CMK (cell line): ENCODE data around the gene STARD8.
"Not testable (repeated sequence)": the region's sequence is repeated elsewhere in the genome, so short reads cannot be mapped to it uniquely, and the experiment has no call there.

Experiments used
- DNase-seq: peaks from one replicate; pipeline ENCODE4 v3.0.0-alpha.2; 2010; ENCODE audit warnings: low read depth

The STARD8 gene

DNA sequence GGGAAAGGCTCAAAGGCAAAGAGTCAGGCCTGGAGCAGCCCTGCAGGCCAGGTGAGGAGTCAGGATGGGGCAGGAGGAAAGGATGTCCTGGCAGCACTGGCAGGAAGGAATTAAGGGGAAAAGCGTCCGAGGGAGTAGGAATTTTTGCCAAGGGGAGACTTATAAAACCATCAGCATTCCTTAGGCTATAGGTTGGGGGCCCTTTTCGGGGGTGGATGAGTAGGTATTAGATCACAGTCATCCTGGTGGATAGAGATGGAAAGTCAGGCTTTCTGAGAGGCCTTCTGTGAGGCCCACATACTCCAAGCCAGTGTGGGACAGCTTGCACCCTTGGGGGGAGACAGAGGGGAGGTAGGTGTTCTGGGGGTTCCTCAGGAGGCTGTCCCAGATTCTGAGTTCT lies 12.3 kb downstream of the STARD8 start:
- DNase-seq = no peak

DNA sequence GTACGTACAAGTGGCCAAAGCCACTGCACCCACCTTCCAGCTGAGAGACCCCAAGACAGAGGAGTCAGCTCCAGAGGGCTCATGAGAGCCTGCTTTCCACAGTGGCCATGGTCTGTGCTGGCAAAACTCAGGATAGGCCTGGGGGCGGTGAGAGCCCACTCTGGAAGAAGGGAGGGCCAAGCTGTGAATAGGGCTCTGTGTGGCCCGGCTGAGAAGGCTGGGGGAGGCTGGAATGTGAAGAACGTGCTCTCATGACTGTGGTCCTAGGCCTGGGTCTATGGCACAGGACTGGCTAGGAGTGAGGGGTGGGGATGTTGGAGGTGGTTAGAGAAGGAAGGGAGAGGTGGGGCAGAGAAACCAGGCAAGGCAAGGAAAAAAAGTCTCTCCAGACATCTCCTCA lies 13.3 kb downstream of the STARD8 start:
- no peak for DNase-seq

DNA sequence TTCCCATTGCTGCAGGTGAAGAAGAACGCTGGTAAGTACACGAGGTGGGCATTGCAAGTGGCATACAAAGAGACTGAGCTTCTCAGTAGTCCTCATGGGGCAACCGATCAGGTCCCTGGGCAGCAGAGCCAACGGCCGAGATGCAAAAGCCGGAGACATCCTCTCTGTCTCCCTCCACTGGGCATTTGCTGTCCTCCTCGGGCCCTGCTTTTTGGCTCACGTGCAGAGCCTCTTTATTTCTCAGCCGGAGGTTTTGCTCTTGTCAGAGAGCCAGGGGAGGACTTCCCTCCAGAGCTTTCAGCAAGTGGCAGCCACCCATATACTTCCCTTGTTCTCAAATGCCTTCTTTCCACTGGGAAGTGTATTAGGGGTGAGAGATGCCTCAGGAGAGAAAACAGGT lies 18.0 kb downstream of the STARD8 start:
- no peak for DNase-seq

DNA sequence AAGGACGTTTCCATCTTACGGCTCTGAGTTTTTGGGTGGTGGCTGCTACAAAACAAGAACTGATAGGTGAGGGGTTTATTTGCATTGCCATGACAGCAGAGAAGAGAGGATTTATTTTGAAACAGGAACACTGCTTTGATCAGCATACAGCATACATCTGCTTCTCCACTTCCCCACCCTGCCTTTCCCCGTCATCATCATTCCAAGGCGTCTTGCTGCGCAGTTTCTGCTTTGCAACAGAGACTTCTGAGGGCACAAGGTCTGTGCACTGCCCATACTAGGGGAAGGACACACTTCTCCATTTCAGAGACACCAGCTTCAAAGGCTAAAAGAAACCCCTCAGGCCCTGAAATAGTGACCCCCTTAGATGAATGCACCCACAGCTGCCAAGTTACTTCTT lies 19.1 kb downstream of the STARD8 start:
- DNase-seq = no peak

DNA sequence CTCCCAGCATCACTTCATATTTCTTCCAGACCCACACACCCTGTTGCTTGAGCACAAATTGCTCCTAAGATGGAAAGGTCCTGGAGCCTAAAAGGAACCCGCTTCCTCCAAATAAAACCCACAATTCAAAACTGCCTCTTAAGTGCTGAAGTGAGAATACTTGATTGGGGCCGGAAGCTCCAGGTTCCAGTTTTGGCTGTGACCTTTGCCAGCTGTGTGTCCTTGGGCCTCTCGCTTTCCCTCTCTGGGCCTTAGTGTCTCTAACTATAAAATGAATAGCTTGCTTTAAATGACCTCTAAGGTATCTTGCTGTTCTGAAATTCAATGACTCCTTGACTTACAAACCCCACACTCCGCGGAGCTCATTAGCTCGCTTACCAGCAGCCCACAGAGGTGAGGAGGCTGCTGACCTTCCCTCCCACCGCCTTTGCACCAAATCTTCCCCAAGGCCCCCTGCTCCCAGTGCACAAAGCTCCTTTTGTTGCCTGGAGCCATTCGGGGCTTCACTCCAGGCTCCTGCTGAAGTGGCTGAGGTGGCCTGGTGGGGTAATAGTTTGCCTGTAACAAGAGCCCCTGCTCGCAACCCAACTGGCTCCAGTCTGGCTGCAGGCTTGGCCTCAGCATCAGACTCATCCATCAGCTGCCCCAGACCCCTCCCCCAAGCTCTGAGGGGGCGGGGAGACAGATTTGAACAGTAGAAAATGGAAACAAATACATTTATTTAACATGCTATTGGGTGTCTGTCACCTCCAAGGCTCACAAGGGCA lies 21.8 kb downstream of the STARD8 start:
- no peak for DNase-seq

DNA sequence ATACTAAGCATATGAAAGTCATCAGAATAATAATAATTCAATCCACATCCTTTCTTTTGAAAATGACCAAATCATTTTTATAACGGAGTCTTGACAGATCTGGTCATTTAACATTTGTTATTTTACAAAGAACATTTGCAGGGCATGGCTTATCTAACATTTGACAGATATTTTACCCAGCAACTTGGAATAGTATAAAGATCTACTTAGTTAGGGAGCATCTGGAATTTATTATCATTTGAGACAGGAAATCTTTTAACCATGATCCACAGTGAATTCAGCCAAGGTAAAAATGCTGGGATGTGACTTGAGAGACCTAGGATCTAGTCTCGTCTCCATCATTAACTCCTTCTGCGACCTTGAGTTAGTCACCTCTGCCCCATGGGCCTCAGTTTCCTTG lies 22.4 kb downstream of the STARD8 start:
- no peak for DNase-seq

DNA sequence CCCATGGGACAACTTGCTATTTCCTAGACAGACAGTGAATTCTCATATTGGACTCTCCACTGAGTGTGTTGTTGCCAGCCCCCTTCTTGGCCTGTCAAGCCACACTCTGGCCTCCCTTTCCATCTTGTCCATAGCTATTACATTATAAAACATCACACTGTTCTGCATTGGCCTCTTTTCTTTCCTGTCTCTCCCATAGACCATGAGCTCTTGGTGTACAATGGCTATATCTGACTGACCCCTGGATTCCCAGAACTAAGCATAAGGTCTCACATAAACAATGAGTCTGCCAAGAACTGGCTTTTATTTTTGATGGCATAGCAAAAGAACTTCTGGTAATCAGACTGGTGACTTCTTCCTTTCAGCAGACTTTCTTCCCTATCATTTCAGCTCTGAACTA lies 23.8 kb downstream of the STARD8 start:
- DNase-seq = no peak

DNA sequence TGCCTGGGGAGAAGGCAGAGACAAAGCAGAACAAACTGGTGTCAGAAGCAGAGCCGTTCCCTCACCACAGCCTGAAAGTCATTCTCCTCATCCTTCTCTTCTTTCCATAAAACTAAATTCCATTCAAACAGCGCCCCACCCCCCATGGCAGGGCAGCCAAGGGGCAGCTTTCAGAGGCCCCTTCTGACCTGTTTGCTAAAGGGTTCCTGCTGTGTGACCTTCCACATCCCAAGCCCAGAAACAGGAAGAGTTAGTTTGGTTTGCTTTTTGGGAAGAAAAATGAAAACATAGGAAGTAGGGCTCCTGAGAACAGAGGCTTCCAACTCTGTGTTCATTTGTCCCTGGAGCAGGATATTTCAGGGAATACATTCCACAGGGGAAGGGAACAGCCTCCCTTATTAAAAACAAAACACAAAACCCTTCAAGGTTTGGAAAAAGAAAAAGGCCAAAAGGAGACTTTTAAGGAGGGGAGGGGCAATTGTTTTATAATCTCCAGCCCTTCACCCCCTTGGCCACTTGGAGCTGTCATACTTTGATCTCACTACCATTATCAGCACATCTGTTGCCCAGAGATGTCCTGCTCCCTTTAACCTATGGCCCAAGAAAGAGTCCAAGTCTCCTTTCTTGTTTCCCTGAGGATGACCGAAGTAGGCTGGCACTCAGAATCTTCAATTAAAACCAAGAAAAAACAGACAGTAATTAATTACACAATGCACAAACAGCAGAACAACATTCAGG lies 25.3 kb downstream of the STARD8 start:
- no peak for DNase-seq

DNA sequence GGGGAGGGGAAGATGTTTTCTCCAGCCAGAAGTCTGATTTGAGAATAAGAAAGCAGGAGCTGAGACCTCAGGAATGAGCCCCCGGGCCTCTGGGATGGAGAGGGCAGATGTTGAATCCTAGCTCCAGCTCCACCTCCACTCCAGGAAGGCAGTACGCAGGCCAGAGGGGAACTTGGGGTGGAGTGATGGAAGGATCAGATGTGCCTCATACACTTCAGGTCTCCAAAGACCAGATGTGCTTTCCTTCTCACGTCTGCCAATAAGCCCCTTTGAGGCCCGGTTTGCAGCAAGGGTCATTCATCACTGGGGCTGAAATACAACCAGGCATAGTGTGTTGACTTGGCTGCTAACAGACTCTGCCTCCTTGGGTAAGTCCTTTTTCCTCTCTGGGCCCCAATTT lies 28.1 kb downstream of the STARD8 start:
- DNase-seq = no peak

DNA sequence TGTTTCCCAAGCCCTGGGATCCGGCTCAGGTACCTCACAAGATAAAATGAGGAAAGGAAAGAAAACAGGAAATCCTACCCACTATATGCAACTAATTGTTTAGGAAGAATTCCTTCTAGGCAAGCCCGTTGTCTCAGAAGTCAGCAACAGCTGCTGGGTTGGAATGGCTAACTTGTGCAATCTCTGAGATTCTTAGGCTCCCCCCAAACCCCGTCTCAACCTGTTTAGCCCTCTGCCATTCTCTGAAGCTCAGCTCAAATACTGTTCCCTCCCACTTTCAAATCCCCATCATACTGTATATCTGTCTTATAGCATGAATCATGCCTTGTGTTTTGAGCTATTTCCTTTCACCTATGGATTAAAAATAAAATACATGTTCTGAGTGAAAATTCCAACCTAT lies 28.9 kb downstream of the STARD8 start:
- DNase-seq = no peak

DNA sequence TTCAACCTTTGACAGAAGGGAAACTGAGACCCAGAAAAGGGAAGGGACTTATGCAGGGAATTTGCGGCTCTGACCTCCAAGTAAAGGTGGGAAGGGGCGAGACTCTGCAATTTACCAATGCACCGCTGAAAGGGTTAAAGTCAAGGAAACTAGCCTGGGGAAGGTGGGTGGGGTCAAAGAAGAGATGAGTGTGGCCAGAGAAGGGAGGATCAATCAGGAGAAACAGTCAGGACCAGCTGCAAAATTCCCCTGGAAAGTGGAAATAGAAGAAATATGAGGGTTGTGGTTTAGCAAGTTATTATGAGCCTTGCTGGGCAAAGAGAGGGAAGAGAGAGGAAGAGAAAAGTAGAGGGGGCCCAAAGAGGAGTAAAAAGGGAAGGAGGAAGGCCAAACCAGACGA lies 30.5 kb downstream of the STARD8 start:
- DNase-seq = no peak

DNA sequence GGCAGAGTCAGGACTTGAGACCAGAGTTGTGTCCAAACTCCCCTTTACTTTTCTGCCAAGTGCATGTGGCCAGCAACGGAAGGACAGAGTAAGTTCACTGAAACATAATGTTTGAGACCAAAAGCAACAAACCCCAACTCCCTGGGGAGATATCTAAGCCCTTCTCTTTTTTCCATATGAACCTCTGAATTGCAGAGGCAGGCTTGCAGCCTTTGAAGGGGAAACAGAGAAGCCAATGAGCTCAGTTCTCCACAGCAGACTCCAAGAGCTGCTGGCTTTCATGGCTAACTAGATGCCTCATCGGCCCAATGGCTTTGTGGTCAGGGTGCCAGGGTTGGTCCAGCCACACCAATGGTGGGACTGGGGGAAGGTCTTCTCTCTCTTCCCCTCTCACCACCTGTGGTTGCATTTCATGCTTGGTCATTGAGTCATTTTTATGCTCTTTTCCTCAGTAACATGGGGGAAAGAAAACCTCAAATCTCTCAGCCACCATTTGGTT lies 34.0 kb downstream of the STARD8 start:
- no peak for DNase-seq

DNA sequence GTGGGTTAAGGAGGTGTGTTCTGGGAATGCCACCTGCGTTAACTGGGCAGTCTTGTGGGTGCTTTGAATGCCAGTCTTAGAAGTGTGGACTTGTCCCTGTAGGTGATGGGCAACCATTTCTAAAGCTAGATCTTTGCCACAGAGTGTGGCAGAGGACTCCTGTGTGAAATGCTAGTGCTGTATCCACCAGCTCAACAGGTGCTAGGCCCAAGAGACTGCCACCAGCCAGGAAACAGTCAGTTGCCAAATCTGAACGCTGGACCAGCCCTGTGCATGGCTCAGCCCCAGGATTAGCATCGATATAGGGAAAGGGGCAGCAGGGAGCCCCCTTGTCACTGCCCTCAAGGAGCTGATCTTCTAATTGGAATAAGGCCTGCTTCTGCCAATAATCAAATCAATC lies 35.3 kb downstream of the STARD8 start:
- no peak for DNase-seq

DNA sequence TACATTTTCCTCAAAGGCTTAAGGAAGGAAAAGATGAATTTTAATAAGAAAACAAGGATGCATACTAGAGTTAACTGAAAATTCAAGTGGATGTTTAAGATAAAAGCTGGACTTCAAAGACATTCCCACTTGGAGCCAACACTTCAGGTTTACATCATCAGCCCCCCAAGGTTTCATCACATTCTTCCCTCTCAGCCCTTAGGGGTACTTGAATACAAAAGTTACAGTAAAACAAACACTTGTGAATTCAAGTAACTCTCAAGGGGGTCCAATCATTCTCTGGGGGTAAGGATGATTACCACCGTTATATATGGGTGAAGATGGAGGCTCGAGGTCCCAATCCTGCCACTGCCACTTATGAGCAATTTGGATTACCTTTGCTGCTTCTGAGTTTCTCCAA lies 36.1 kb downstream of the STARD8 start:
- no peak for DNase-seq

DNA sequence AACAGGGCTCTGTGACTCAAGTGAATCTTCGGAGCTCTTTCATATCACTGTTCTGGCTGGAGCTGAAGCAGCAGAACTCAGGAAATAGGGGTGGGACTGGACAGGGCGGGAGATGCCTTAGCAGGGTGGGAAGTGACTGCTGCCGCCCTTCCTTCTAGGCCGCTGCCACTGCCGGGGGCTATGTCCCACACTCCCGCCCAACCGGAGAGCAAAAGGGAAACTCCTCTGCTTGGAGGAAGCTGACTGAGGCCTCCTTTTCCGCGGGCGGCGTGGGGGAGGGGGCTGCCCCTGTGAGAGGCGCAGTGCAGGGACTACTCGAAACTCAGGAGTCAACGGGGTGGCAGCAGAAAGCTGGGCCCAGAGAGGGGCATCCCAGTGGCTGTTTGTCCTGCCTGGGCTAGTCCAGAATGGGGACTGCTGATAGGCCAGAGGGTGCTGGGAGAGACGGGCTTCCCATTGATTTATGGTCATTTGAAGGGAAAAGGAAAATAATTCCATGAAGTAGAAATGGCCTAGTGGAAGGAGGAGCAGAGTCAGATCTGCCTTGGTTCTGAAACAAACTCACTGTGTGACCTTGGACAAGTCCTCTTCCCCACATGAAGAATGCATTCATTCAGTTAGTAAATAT lies 36.9 kb downstream of the STARD8 start:
- DNase-seq = peak; percentile 63

DNA sequence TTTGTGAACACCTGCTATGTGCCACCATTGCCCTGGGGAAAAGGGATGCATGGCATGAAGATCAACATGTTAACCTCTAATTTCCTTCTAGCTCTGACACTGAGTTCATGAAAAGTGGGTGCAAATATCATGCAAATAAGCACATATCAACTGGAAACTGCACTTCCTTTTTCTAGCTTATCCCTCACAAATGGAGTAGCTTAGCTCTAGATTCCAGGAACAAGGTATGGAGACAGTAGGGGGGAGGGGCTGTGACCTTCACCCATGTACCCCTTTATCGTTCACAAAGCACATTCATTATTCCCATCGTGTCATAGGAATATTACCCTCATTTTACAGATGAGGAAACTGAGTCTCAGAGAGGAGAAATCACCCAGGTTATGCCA lies 37.4 kb downstream of the STARD8 start:
- no peak for DNase-seq

DNA sequence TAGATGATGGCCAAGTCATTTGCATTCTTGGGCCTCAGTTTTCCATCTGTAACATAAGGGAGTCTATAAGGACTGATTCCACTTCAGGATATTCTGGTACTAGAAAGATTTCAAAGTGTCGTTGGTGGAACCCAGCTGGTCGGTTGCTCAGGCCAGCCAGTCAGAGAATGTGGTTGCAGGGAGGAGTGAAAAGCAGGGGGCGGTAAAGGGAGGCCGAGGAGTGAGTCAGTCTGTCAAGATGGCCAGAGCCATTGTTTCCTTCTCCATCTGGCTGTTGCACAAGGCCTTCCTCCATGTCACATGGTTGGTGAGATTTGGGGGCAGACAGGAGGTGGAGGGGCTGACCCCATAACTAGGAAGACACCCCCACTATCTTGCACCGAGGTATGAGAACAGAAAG lies 38.2 kb downstream of the STARD8 start:
- DNase-seq = no peak

DNA sequence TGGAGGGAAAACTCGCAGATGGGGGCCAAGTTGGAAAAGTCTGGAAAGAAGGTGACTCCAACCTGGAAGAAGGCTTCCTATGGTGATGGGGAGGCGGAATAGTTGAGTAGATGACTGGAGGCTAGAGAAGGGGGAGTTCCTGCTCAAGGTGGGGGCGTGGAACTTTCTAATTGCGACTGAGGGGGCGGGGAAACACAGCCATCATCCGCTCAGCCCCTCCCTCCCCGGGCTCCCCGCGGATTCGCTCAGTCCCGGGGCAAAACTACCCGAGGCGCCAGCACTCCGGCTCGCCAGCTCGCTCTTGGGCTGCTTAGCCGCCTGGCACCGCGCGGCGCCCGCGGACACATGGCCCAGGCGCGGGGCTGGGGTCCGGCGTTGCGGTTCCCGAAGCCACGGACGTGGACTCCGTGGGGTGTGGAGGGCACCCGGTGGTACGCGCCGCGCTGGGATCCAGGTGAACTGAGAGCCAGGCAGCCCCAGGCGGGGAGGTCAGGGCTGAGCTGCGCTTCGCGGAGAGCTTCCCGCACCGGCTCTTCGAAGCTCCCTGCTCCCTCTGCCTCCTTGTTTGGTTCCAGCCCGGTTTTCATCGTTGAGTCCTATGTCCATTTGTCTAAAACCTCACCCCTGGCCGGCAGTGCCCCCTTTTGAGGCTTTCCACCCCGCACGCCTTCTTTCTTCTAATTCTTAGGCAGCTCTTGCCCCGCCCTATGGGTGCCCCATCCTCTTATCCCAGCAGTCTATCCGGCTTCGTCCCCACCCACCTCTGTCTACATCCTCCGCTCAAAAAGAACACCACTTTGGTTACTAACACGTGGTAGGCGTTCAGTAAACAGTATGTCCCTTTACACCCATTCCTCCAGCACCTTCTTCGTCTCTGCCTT lies 38.9 kb downstream of the STARD8 start:
- no peak for DNase-seq

DNA sequence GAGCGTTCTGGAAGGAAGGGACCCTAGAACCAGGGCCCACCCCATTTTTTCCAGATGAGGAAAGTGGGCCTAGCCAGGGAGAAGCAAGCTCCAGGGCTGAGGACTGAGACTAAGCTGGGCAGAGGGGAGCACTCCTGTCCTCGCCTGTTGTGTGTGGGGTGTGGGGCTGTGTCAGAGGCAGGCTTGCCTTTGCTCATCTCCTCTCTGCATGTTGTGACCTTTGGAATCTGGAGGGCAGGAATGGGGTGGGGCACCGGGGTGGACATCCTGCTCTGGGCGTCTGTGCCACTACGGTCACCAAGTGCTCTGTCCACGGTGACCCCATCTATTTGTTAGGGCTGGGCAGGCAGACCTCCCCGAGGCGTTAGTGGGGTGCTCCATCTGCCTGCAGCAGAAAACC lies 41.5 kb downstream of the STARD8 start:
- DNase-seq = not testable (repeated sequence)

DNA sequence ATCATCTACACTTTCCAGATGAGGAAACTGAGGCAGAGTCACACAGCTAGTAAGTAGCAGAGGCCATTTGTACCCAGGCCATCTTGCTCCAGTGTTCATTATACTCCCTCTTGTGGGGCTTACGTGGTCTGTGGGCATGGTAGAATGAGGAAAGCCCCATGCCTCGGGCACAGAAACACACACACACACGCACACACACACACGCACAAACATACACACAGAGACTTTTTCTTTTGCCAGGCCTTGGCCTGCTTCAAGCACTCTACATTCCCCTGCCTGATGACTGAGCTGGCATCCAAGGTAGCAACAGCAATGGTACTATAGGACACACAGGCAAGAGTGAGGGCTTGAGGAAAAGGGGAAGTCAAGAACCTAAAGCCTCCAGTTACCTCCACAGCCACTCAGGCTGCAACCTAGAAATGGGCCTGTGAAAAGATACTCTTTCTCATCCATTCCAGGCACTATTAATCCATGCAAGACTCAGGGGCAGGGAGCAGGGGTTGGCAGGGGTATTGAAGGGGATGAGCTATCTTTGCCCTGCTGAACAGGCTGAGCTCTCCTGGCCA lies 43.6 kb downstream of the STARD8 start:
- no peak for DNase-seq

DNA sequence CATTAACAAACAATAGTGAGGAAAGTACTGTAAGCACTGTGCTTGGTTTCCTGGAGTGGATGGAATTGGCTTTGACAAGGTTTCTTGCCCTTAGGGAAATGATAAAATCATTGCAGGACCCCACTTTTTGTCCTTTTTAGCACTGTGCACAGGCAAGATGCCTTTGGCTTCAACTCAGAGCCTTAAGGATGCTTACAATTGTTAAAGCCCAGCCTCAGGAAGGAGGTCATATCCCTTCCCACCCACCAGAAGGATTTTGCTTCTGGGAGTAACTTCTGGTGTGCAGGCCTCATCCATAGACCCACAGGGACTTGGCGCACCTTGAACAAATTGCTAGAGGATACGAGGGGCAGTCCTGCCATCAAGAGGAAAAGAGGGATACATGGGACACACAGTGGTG lies 44.5 kb downstream of the STARD8 start:
- DNase-seq = no peak

DNA sequence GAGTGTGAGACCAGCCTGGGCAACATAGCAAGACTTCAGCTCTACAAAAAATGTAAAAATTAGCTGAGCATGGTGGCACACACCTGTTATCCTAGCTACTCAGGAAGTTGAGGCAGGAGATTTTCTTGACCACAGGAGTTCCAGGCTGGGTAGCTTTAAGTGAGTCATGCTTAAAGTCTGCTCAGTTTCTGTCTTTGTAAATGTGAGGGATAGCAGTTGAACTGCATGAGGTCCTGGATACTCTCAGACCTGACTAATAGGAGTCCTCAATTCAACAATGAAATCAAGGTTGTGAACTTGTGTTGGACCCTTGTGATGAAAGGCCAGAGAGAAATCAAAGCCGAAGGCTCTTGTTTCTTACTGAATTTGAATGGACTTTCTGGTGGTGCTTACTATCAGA lies 45.2 kb downstream of the STARD8 start:
- no peak for DNase-seq
